COLO668 (cell line): ENCODE data around the gene S100A13.
A peak's percentile ranks its signal among the peaks of the same experiment; 100 is the strongest.
"Not testable (repeated sequence)": the region's sequence is repeated elsewhere in the genome, so short reads cannot be mapped to it uniquely, and the experiment has no call there.

ENCODE experiments used
- DNase-seq: peaks from one replicate; lab custom pipeline; 2025; ENCODE audit not compliant: unreplicated experiment; lab: John Stamatoyannopoulos, UW

Gene S100A13

GRCh38 chr1:153575081-153575491 lies 52.2 kb downstream of the S100A13 start:
- DNase-seq, result not testable (repeated sequence)

GRCh38 chr1:153573351-153573750 lies 54.0 kb downstream of the S100A13 start:
- DNase-seq, result no peak

GRCh38 chr1:153572569-153573015 lies 54.7 kb downstream of the S100A13 start:
- peak; percentile 73 for DNase-seq

GRCh38 chr1:153571706-153572105 lies 55.6 kb downstream of the S100A13 start:
- no peak for DNase-seq

GRCh38 chr1:153570874-153571273 lies 56.4 kb downstream of the S100A13 start:
- DNase-seq, result peak; percentile 66

GRCh38 chr1:153569465-153569864 lies 57.8 kb downstream of the S100A13 start:
- no peak for DNase-seq
